Neural cell (in vitro differentiated cells): ENCODE results near the gene NHSL1. TPM values are rescaled to one million over a fixed set of nuclear protein-coding genes. Genes with fewer than 3 reads are reported as not detected.

Experiments used
- H2AFZ ChIP-seq: fragments of 200-600, 300-800 bp; sonication (generic), shearing (Covaris generic); 2 replicates; pipeline ENCODE4 v1.6.0; 2014; ENCODE audit warnings: low read depth, mild to moderate bottlenecking, antibody characterized with exemption, low read length, moderate library complexity
- H3F3A ChIP-seq: fragments of 200-600 bp; shearing (Covaris generic); 2 replicates; pipeline ENCODE4 v1.6.1; 2016; ENCODE audit warnings: mild to moderate bottlenecking, moderate library complexity, mixed read lengths, antibody characterized with exemption, low read length; ENCODE audit not compliant: insufficient read depth, poor library complexity, severe bottlenecking
- H3K27ac ChIP-seq: fragments of 200-600, 300-800 bp; sonication (generic), shearing (Covaris generic); 2 replicates; pipeline ENCODE4 v1.5.1; 2014; ENCODE audit warnings: mild to moderate bottlenecking, low read length, moderate library complexity
- H3K27me3 ChIP-seq: fragments of 300-800, 200-600 bp; sonication (generic), shearing (Covaris generic); 2 replicates; pipeline ENCODE4 v1.6.0; 2014; ENCODE audit warnings: mild to moderate bottlenecking, low read depth, low read length, moderate library complexity; ENCODE audit not compliant: insufficient read depth
- H3K36me3 ChIP-seq: fragments of 300-800, 200-600 bp; sonication (generic), shearing (Covaris generic); 2 replicates; pipeline ENCODE4 v1.5.1; 2014; ENCODE audit warnings: mild to moderate bottlenecking, antibody characterized with exemption, low read length, moderate library complexity; ENCODE audit not compliant: insufficient read depth
- H3K4me2 ChIP-seq: fragments of 300-800, 200-600 bp; sonication (generic), shearing (Covaris generic); 2 replicates; pipeline ENCODE4 v1.6.0; 2014; ENCODE audit warnings: mild to moderate bottlenecking, low read length
- H3K4me3 ChIP-seq: fragments of 300-800, 200-600 bp; sonication (generic), shearing (Covaris generic); 2 replicates; pipeline ENCODE4 v1.5.1; 2014; ENCODE audit warnings: mild to moderate bottlenecking, low read length, moderate library complexity
- H3K79me2 ChIP-seq: fragments of 200-600 bp; shearing (Covaris generic); replicated peaks from 2 replicates; pipeline ENCODE4 v1.6.0; 2014; ENCODE audit warnings: mild to moderate bottlenecking, low read length, moderate library complexity; ENCODE audit not compliant: insufficient read depth
- H3K9ac ChIP-seq: fragments of 300-800, 200-600 bp; sonication (generic), shearing (Covaris generic); 2 replicates; pipeline ENCODE4 v1.6.1; 2016; ENCODE audit warnings: mild to moderate bottlenecking, low read length, mixed read lengths
- H3K9me2 ChIP-seq: fragments of 200-600 bp; shearing (Covaris generic); 2 replicates; pipeline ENCODE4 v1.6.1; 2016; ENCODE audit warnings: mild to moderate bottlenecking, low read length, mixed read lengths; ENCODE audit not compliant: insufficient read depth
- H3K9me3 ChIP-seq: fragments of 200-600, 300-800 bp; sonication (generic), shearing (Covaris generic); 2 replicates; pipeline ENCODE4 v1.6.1; 2016; ENCODE audit warnings: mild to moderate bottlenecking, mixed run types, low read length, moderate library complexity, mixed read lengths
- H4K20me1 ChIP-seq: fragments of 200-600 bp; shearing (Covaris generic); 2 replicates; pipeline ENCODE4 v1.6.1; 2016; ENCODE audit warnings: mild to moderate bottlenecking, mixed run types; ENCODE audit not compliant: insufficient read depth
- EP300 ChIP-seq: fragments of 450-650 bp; conservative IDR thresholded peaks from 2 replicates; pipeline ENCODE4 v1.6.1; 2014; ENCODE audit warnings: antibody characterized with exemption, mild to moderate bottlenecking, moderate library complexity; ENCODE audit not compliant: poor library complexity, severe bottlenecking
- EZH2 ChIP-seq: fragments of 200-600, 300-800 bp; shearing (Covaris generic), sonication (generic); IDR thresholded peaks from 2 replicates; pipeline ENCODE4 v1.6.1; 2014; ENCODE audit warnings: antibody characterized with exemption, low read length, borderline replicate concordance, mild to moderate bottlenecking; ENCODE audit not compliant: insufficient read depth, poor library complexity, severe bottlenecking
- POLR2AphosphoS5 ChIP-seq: IDR thresholded peaks from 2 replicates; pipeline ENCODE4 v1.6.1; 2012
- RAD21 ChIP-seq: fragments of 450-650 bp; conservative IDR thresholded peaks from 2 replicates; pipeline ENCODE4 v1.6.1; 2014; ENCODE audit warnings: antibody characterized with exemption, mild to moderate bottlenecking, moderate library complexity
- REST ChIP-seq: IDR thresholded peaks from 2 replicates; pipeline ENCODE4 v1.6.1; 2012; ENCODE audit warnings: borderline replicate concordance
- SMC3 ChIP-seq: fragments of 450-650 bp; conservative IDR thresholded peaks from 2 replicates; pipeline ENCODE4 v1.6.1; 2014; ENCODE audit warnings: antibody characterized with exemption, mild to moderate bottlenecking, moderate library complexity; ENCODE audit not compliant: poor library complexity
- TAF1 ChIP-seq: IDR thresholded peaks from 2 replicates; pipeline ENCODE4 v1.6.1; 2012; ENCODE audit warnings: low read depth
- polyA plus RNA-seq: library from polyadenylated mRNA; depleted of rRNA; stranded (reverse); fragments of >200 nt; gene quantifications from 2 replicates; pipeline ENCODE4 v1.2.3, GENCODE V29; 2014
- TF ChIP-seq, protein P1 (sequence below): fragments of 450-650 bp; IDR thresholded peaks from 2 replicates; pipeline ENCODE4 v1.5.1; 2014; ENCODE audit warnings: antibody characterized with exemption, mild to moderate bottlenecking, moderate library complexity; ENCODE audit not compliant: poor library complexity, severe bottlenecking

The NHSL1 gene
- polyA plus RNA-seq, 1 donor from 2014 or later = 2.4 TPM

DNA sequence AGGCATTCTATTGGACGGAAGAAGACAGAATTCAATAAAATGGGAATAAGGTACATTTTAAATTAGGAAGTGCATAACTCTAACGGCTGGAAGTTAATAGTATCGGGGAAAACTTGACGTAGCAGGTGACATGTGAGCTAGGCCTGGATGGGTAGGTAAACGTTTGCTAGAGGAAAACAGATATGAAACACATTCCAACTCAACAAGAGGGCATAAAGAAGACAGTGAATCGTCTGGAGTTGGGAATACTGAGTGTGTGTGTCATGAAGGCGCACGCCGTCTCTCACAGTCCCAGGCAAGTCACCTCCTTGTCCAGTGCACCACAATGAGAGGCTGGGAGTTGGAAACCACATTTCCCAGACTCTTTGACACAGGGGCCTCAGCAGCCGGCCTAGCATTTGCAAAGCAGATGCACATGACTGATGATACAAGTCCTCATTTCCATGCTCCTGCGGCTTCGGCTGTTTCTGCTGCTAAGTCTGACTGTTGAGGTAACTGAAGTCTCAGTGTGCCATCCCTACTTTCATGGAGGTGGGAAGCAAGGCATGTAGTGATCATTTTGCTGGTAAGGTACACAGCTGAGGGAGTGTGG lies 16.5 kb upstream of the NHSL1 start:
- H3K4me3 ChIP-seq = no peak overlapping the region
- H3K27me3 ChIP-seq = no peaks in the 10 kb centered on the region
- no peak overlapping the region for H3K9ac ChIP-seq
- H3K9me2 ChIP-seq = no peaks in the 10 kb centered on the region
- H3K9me3 ChIP-seq = no peaks in the 10 kb centered on the region
- TF ChIP-seq SMC3 (no peak), REST (no peak), EZH2 (no peak)
- no peak overlapping the region for H3K27ac ChIP-seq
- H3K4me2 ChIP-seq = no peak overlapping the region
- no peaks in the 10 kb centered on the region for H4K20me1 ChIP-seq
- no peak overlapping the region for H2AFZ ChIP-seq
- H3K79me2 ChIP-seq = peaks cover 8% of the 10 kb centered on the region
- no peaks in the 10 kb centered on the region for H3F3A ChIP-seq
- H3K36me3 ChIP-seq = no peaks in the 10 kb centered on the region

- no peaks in the 10 kb centered on the region for H3K27me3 ChIP-seq
- H4K20me1 ChIP-seq = no peaks in the 10 kb centered on the region
- no peak overlapping the region for H3K4me3 ChIP-seq
- no peak overlapping the region for H3K27ac ChIP-seq
- H3K9me3 ChIP-seq = no peaks in the 10 kb centered on the region
- no peak overlapping the region for H2AFZ ChIP-seq
- H3K36me3 ChIP-seq = no peaks in the 10 kb centered on the region
- TF ChIP-seq SMC3 = no peak
- TF ChIP-seq TAF1 = no peak
- TF ChIP-seq, protein P1, sequence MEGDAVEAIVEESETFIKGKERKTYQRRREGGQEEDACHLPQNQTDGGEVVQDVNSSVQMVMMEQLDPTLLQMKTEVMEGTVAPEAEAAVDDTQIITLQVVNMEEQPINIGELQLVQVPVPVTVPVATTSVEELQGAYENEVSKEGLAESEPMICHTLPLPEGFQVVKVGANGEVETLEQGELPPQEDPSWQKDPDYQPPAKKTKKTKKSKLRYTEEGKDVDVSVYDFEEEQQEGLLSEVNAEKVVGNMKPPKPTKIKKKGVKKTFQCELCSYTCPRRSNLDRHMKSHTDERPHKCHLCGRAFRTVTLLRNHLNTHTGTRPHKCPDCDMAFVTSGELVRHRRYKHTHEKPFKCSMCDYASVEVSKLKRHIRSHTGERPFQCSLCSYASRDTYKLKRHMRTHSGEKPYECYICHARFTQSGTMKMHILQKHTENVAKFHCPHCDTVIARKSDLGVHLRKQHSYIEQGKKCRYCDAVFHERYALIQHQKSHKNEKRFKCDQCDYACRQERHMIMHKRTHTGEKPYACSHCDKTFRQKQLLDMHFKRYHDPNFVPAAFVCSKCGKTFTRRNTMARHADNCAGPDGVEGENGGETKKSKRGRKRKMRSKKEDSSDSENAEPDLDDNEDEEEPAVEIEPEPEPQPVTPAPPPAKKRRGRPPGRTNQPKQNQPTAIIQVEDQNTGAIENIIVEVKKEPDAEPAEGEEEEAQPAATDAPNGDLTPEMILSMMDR = no peak
- no peak for TF ChIP-seq POLR2AphosphoS5
- no peak for TF ChIP-seq REST
- no peak for TF ChIP-seq EZH2
- no peak for TF ChIP-seq RAD21
- no peak for TF ChIP-seq EP300
- H3K79me2 ChIP-seq = peaks cover 5% of the 10 kb centered on the region
- no peaks in the 10 kb centered on the region for H3F3A ChIP-seq
- no peaks in the 10 kb centered on the region for H3K9me2 ChIP-seq
- H3K9ac ChIP-seq = no peak overlapping the region
- H3K4me2 ChIP-seq = no peak overlapping the region
Measured at GRCh38 chr6:138514860-138515540, 15.7 kb upstream of the NHSL1 start.
